Stimulated activated CD4-positive, alpha-beta T cell treated with anti-CD3 and anti-CD28 coated beads, Interleukin-4, amount 100 ng/mL, for 48 hours (primary cell): ENCODE data around the gene DDX41.
"Not testable (repeated sequence)": the region's sequence is repeated elsewhere in the genome, so short reads cannot be mapped to it uniquely, and the experiment has no call there.

Experiments used
- DNase-seq, 2 donors: peaks; one replicate each; pipeline ENCODE4 v3.0.0-alpha.2; 2020; ENCODE audit warnings: low read depth in 2 of 2

DDX41 gene

GRCh38 chr5:177537389-177538361, 20.9 kb upstream of the DDX41 start:
- no peak for DNase-seq

GRCh38 chr5:177536386-177536785, 19.6 kb upstream of the DDX41 start:
- DNase-seq: no peak

GRCh38 chr5:177535125-177535524, 18.4 kb upstream of the DDX41 start:
- DNase-seq: no peak

GRCh38 chr5:177534433-177534832, 17.7 kb upstream of the DDX41 start:
- not testable (repeated sequence) for DNase-seq

GRCh38 chr5:177531209-177531940, 14.6 kb upstream of the DDX41 start:
- no peak for DNase-seq

- no peak for DNase-seq
Measured at GRCh38 chr5:177530638-177531037, 13.9 kb upstream of the DDX41 start.

- no peak for DNase-seq
Measured at GRCh38 chr5:177529247-177530203, 12.8 kb upstream of the DDX41 start.

GRCh38 chr5:177528631-177529030, 11.9 kb upstream of the DDX41 start:
- no peak for DNase-seq

GRCh38 chr5:177527595-177527994, 10.8 kb upstream of the DDX41 start:
- no peak for DNase-seq

- DNase-seq: no peak
Measured at GRCh38 chr5:177526791-177527190, 10.0 kb upstream of the DDX41 start.

GRCh38 chr5:177526191-177526590, 9.4 kb upstream of the DDX41 start:
- DNase-seq: no peak

- DNase-seq: no peak
Measured at GRCh38 chr5:177524941-177525655, 8.3 kb upstream of the DDX41 start.

- no peak for DNase-seq
Measured at GRCh38 chr5:177524539-177524900, 7.8 kb upstream of the DDX41 start.

GRCh38 chr5:177523711-177524538, 7.2 kb upstream of the DDX41 start:
- no peak for DNase-seq

- DNase-seq: no peak
Measured at GRCh38 chr5:177520916-177521513, 4.3 kb upstream of the DDX41 start.

- no peak for DNase-seq
Measured at GRCh38 chr5:177520271-177520670, 3.5 kb upstream of the DDX41 start.

GRCh38 chr5:177519463-177520235, 2.9 kb upstream of the DDX41 start:
- no peak for DNase-seq

GRCh38 chr5:177515580-177515979, 1.2 kb downstream of the DDX41 start:
- DNase-seq: no peak

- no peak for DNase-seq
Measured at GRCh38 chr5:177514541-177514940, 2.2 kb downstream of the DDX41 start.
